SKM-1 (cell line): ENCODE measurements around the gene CORO2B.
"Not testable (repeated sequence)": the region's sequence is repeated elsewhere in the genome, so short reads cannot be mapped to it uniquely, and the experiment has no call there.

Experiments used
- DNase-seq: peaks from one replicate; lab custom pipeline; 2025; ENCODE audit not compliant: unreplicated experiment; lab: John Stamatoyannopoulos, UW

The CORO2B gene

DNA sequence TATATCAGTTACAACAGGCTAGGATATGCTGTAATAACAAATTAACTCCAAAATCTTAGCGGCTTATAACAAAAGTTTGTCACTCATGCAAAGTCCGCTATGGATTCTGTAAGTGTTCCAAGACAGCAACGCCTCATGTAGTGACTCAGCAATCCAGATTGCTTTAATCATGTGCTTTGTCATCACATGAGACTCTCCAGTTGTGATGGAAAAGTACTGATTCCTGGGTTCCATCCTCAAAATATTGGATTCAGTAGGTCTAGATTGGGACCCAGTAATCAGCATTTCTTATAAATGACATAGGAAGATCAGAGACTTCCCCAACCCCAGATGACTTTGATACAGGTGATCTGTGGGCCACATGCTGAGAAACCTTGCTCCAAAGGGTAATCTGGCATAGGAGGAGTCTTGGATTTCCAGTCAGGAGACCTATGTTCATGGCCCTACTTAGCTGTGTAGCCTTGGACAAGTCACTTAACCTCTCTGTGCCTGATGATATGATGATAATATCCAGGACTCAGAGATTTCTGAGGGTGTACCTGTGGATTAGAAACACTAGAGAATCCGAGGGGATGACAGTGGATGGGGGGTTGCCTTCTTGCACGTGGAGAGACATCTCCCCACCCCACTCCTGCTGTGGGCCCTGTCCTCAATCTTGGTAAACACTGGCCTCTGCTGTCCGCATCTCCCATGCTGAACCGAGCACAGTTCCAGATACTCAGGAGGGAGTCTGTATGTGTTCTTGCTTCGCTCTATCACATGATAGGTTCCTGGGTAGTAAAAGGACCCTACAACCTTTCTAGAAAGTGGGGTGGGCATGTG, 65.5 kb downstream of the CORO2B start:
- DNase-seq, result no peak

DNA sequence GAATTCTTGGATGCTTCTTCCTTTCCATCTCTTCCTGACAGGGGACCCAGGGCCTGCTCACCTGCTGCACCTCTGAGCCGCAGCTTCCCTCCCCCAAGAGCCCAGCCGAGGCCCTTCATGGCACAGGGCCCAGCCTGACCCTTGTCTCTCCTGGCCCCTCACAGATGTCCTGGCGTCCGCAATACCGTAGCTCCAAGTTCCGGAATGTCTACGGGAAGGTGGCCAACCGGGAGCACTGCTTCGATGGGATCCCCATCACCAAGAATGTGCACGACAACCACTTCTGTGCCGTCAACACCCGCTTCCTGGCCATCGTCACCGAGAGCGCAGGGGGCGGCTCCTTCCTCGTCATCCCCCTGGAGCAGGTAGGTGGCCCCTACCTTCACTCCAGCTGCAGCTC, 66.2 kb downstream of the CORO2B start:
- no peak for DNase-seq

DNA sequence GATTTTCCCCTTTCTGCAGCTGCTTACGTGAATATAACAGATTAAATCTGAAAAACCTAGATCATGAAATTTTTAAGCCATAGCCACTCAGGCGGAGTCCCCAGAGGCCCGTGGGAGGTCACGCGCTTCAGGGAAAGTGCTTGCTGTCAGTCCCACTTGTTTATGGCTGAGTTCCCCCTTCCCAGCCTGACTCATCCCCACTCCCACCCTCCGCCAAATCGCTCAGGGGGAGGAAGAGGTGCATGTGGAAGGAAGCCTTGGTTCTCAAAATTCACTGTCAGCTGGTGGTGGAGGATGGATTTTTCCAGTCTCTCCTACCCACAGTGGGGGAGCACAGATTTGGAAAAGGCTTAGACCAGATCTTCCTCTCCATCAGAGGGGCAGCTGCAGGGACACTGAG, 67.4 kb downstream of the CORO2B start:
- DNase-seq, result no peak

DNA sequence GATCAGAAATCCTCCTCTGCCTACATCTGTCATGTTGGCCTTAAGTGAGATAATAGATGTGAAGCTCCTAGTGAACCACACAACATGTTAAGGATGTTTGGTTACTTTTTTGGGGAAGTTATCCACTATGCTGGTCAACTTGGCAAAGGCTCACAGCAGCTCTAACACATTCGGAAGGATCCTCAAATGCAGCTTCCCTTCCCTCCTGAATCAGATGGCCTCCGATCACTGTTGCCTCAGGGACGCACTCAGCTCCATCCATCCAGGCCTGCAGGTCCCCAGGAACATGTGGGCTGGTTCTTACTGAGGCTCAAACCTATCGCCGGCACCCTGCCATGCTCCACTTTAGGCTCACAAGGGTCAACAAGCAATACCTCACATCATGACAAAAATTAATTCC, 67.9 kb downstream of the CORO2B start:
- DNase-seq, result no peak

DNA sequence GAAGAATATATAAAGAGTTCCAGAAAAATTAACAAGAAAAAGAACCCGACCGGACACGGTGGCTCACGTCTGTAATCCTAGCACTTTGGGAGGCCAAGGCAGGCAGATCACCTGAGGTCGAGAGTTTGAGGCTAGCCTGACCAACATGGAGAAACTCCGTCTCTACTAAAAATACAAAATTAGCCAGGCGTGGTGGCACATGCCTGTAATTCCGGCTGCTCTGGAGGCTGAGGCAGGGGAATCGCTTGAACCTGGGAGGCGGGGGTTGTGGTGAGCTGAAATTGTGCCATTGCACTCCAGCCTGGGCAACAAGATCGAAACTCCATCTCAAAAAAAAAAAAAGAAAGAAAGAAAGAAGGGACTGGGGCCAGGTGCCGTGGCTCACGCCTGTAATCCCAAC, 68.6 kb downstream of the CORO2B start:
- not testable (repeated sequence) for DNase-seq

GRCh38 chr15:68650901-68651709, 72.3 kb downstream of the CORO2B start:
- no peak for DNase-seq

- DNase-seq, result no peak
These were observed 73.2 kb downstream of the CORO2B start for GRCh38 chr15:68651916-68652525.

- DNase-seq, result no peak
These were observed 74.3 kb downstream of the CORO2B start for GRCh38 chr15:68653031-68653635.

DNA sequence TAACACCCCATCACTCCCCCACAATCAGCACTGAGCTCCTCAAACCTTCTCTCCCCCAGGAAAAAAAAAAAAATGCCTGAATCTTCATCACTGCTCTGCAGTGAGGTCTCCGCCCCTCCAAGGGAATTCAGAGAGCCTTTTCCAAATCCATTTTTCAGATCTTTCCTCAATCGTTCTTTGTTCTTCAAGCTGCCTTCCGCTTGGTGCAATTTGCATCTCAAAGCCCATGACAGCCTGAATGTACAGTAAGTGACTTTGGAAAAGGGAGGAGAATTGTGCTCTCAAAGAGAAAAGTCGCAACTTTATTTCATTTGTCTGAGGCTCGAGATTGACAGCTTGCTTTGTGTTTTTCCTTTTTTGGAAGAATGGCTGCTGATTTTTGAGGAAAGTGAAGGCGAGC, 75.0 kb downstream of the CORO2B start:
- DNase-seq, result no peak

DNA sequence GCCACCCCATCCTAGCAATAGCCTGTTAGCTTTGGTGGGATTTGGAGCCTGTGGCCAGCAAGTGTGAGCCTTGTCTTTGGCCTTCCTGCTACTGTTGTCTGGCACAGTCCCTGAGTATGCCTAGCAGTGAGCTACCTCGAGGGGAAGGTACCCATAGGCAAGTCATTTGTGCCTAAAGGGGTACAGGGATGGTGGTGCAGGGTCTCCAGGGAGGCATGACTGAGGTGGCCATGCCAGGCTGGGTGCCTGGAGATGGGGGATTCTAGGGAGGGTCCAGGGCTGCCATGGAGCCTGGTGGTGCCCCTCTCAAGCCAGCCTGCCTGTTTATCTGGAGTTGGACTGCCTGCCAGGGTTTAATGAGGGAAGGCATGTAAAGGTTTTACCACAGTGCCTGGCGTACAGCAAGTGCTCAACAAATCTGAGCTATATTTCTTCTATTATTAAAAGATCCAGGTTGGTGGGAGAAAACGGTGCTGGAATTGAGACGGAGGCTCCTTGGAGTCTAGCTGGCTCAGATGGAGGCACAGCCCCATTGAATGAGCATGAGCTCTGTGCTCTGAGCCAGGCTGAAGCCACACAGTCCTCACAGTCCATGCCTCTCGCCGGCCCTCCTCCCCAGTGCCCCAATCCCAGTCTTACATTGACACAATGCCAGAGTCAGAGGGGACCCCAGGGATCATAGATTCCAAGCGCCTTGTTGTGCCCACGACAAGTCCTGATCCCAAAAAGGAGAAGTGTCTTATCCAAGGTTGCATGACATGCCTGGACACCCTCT, 76.2 kb downstream of the CORO2B start:
- DNase-seq, result no peak

DNA sequence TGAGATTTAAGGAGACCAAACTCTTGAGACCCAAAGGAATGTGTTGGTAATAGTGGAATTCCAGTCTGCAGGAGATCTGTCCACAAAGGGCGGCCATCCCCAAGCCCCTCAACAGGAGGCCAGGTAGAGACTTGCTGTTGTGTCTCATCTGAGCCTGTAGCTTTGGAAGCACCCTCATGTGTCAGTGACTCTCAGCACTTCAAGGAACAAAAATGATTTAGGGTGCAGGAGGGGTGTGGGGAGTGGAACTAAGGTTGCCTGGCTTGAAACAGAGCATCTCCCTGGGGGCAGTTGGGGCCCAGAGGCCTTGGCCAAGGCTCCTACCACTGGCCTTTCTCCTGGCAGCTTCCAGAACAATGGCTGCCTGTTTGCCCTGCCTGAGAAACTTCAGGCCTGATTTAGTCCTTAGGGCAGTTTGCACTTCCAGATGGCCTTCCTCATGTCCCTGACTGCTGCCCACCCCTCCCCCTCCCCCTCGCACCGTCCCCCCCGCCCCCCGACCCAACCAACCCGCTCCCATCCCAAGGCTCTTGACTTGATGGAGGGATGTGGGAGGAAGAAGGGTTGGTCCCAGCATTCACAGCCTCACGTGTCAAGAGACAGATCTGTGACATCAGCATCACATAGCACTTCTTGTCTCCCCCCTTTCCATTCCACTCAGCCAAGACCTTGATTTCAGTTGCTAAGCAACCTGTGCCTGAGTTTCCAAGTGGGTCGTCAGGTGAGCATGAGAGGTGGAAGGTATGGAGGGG, 77.1 kb downstream of the CORO2B start:
- no peak for DNase-seq

DNA sequence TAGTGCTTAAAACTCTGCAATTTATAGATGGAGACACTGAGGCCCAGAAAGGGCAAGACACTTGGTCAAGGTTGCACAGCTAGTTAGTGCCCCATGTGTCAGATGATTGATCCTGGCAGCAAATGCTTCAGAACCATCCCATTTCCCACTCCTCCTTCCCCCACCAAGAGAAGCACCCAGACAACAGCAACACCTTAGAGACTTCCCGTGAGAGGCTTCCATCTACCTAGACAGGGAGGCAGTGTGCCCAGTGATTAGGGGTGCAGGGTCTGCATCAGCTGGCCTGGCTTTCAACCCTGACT, 77.6 kb downstream of the CORO2B start:
- no peak for DNase-seq

DNA sequence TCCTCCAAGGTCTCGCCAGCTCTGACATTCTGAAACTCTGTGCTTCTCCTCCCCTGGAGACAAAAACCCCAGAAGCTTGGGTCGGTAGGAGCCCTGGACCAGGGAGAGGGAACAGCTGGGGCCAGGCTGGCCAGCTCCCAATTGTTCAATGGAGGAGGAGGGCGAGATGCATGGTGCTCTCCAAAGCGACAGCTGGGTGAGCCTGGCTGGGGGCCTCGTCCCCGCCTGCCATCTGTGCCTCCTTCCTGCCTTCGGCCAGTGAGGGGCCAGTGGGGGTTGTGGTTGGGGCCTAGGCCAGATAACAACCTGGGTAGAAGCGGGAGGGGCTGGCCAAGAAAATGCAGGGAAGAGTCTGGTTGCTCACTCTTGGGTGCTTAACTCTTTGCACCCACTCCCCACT, 79.4 kb downstream of the CORO2B start:
- DNase-seq, result no peak

DNA sequence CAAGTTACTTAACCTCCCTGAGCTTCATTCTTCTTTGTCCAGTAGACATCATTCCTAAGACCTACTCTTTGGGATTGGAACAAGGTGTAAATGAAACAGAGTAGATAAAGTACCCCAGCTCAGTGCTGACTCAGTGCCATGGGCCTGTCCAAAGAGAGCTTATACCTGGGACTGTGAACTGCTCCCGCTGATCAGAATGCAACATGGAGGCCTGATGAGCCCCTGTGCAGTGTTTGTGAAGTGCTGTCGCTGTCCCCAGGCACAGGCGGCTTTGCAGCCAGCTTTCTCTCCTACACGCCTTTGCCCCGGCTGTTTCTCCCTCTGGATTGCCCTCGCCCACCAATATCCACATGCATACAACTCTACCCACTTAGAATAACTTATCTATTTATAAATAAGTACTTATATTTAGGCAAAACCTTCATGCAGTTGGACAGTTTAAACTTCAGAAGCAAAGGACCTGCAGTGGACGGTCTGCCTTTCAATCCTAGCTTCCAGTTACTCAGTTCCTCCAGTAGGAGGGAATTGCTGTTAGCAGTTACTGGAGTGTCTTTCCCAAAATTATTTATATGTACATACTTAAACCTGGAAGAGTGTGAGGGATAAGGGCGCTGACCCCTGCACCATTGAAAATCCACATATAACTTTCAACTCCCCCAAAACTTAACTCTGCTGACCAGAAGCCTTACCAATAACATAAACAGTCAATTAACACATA, 80.0 kb downstream of the CORO2B start:
- DNase-seq, result no peak

DNA sequence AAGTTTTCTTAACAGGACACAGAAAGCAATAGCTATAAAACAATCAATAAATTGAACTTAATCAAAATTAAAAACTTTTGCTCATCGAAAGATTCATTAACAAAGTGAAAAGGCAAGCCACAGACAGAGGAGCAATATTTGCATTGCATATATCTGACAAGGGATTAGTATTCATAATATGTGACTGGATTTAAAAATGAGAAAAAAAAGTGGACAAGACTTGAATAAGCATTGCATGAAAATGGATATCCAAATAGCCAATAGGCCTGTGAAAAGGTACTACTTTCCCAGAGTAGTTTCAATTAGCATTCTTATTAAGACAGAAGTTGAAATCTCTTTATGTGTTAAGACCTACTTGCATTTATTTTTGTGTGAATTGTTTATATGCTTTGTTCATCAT, 84.7 kb downstream of the CORO2B start:
- DNase-seq, result no peak

- DNase-seq, result no peak
These were observed 87.5 kb downstream of the CORO2B start for GRCh38 chr15:68666120-68666811.

DNA sequence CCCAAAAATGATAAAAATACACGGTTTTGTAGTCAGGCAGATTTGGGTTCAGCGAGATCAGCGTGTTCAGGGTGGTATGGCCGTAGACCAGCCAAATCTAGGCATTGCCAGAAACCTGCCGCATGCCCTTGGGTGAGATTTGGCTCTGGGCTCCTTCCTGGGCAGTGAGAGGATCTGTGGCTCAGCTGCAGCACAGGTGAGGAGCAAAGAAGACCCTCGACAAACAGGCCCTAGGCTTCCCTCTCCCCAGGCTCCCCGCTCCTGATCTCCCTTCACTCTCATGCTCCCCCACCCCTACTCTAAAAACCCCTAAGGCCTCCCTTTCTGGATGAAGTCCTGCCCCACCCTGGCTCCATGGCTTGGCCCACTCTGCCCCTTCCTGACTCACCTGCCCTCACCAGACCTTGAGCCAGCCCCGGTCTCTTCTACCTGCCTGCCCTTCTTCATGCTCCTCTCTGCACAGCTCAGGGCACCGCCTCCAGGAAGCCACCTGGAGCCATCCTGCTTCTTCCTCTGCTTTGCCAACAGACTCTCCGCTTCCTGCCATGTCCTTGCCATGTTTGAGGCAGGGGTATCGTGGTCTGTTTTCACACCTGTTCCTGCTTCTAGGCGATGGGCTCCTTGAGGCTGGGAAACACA, 88.1 kb downstream of the CORO2B start:
- no peak for DNase-seq

DNA sequence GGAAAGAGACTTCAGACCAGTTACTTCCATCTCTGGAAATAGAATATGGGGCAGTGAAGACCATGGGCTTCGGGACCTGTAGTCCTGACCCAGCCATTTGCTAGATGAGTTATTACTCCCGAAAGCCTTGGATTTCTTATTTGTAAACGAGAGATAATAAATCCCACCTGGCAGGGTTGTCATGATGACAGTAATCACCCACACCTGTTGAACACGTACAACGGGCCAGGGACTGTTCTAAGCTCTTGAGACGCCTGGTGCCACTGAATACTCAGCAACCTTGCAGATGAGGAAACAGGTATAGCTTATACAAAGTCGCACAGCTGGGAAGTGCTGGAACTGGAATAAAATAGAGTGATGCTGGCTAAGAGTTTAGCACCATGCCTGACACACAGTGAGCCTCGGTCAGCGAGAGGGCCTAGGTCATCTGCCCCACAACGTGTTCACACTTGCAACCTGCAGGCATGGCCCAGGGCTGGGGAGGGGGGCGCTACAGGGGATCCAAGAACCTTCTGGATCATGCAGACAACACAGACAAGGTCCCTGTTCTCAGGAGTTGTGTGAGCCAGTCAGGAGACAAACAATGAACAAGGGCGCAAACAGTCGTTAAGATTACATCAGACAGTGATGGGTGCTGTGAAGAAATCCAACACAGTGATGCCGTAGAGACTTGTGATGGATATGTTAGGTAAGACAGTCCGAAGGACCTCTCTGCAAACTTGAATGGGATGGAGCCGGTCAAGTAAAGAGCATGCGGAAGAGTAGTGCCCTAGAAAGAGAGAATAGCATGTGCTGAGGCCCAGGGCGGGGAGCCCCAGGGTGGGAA, 89.2 kb downstream of the CORO2B start:
- no peak for DNase-seq
